Colonic mucosa (tissue), 4 donors: ENCODE results near the gene CDH12. TPM values are rescaled to one million over a fixed set of nuclear protein-coding genes. Genes with fewer than 3 reads are reported as not detected.

Source experiments
- DNase-seq: peaks from one replicate; pipeline ENCODE4 v3.0.0-alpha.2; 2020
- H3K27ac ChIP-seq: fragments of 200-600 bp; one replicate; pipeline ENCODE4 v1.8.0; 2021
- H3K27me3 ChIP-seq: fragments of 200-600 bp; one replicate; pipeline ENCODE4 v1.8.0; 2021
- H3K36me3 ChIP-seq: fragments of 200-600 bp; one replicate; pipeline ENCODE4 v1.8.0; 2021
- H3K4me1 ChIP-seq: fragments of 200-600 bp; one replicate; pipeline ENCODE4 v1.8.0; 2021; ENCODE audit warnings: mild to moderate bottlenecking
- H3K4me3 ChIP-seq: fragments of 200-600 bp; one replicate; pipeline ENCODE4 v1.8.0; 2021
- H3K9ac ChIP-seq, 2 donors: one replicate each; pipeline ENCODE4 v1.7.0; 2013; ENCODE audit warnings: control low read depth in 2 of 2, low read depth in 2 of 2, low read length in 2 of 2
- H3K9me3 ChIP-seq: fragments of 200-600 bp; one replicate; pipeline ENCODE4 v1.8.0; 2021
- intact Hi-C: fragments of 100-400 bp; cut with DNase I; formaldehyde crosslinking; loops from one replicate; pipeline ENCODE4 v1.14.1; 2022
- total RNA-seq, 2 donors: library from RNA; stranded (reverse); fragmentation: NEBNext Ultra II Directional in 1 of 2; extraction: Animal tissue kit (Norgen Biotek cat#: 25700) in 1 of 2; gene quantifications; one replicate each; pipeline ENCODE4 v1.2.1, GENCODE V29; 2021
- TF ChIP-seq, protein P1 (sequence below): fragments of 200-600 bp; IDR thresholded peaks from one replicate; pipeline ENCODE4 v1.8.0; 2022; ENCODE audit warnings: antibody characterized with exemption, mild to moderate bottlenecking
- donor health status: healthy.
- donor health status: DM: no; HTN: no; CAD: no.
- donor health status: DM: no; HTN: no; CAD: no.

The CDH12 gene
- total RNA-seq, 2 donors from 2014 or later: not detected

DNA sequence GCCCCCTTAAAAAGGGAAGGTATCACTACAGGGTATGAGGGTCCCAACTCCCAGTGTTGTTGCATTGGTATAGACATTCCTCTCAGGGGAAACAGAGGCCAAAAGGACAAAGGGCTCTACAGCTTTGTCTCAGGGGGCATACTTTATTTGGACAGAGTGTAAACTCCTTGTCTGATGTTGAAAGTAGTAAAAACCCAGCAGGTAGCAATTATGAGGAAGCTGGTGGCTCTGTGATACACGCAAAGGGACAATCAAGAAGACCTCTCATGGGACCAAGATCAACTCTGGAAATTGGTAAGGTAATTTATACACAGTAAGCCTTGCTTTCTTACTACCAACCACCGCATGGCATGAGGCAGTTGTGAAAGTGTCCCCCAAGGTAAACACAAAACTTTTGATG is 764.6 kb downstream of the CDH12 start:
- no peaks in the 10 kb centered on the region for H3K36me3 ChIP-seq
- H3K4me3 ChIP-seq: no peak overlapping the region
- TF ChIP-seq, protein P1, sequence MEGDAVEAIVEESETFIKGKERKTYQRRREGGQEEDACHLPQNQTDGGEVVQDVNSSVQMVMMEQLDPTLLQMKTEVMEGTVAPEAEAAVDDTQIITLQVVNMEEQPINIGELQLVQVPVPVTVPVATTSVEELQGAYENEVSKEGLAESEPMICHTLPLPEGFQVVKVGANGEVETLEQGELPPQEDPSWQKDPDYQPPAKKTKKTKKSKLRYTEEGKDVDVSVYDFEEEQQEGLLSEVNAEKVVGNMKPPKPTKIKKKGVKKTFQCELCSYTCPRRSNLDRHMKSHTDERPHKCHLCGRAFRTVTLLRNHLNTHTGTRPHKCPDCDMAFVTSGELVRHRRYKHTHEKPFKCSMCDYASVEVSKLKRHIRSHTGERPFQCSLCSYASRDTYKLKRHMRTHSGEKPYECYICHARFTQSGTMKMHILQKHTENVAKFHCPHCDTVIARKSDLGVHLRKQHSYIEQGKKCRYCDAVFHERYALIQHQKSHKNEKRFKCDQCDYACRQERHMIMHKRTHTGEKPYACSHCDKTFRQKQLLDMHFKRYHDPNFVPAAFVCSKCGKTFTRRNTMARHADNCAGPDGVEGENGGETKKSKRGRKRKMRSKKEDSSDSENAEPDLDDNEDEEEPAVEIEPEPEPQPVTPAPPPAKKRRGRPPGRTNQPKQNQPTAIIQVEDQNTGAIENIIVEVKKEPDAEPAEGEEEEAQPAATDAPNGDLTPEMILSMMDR: no peak
- no peak overlapping the region for H3K9ac ChIP-seq
- H3K9me3 ChIP-seq: no peaks in the 10 kb centered on the region
- H3K4me1 ChIP-seq: no peaks in the 10 kb centered on the region
- H3K27me3 ChIP-seq: no peaks in the 10 kb centered on the region
- intact Hi-C loops: no loop called here
- H3K27ac ChIP-seq: no peak overlapping the region
- DNase-seq: no peak

DNA sequence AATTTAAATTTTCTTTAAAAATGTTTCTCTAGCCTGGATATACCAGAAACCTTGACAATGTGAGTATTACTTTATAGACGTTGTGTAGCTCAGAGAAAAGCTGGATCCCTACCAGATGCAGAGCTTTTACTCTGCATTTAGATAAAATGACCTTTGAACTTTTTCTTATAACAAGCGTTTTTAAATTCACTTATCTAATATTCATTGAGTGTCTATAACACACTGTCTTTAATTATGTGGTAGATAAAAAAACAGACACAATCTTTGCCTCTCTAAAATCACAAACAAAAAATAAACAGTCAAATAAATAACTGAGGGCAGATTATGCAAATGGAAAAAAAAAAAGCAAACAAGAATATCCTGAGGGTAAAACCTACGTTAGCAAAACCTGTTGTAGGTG is 773.6 kb downstream of the CDH12 start:
- DNase-seq: no peak
- intact Hi-C loops: no loop called here
- Histone ChIP-seq H3K36me3 (no peaks in the 10 kb centered on the region), H3K4me1 (no peaks in the 10 kb centered on the region), H3K27ac (no peak overlapping the region), H3K27me3 (no peaks in the 10 kb centered on the region), H3K9ac (no peak overlapping the region), H3K9me3 (no peaks in the 10 kb centered on the region), H3K4me3 (no peak overlapping the region)
- TF ChIP-seq, protein P1: no peak

DNA sequence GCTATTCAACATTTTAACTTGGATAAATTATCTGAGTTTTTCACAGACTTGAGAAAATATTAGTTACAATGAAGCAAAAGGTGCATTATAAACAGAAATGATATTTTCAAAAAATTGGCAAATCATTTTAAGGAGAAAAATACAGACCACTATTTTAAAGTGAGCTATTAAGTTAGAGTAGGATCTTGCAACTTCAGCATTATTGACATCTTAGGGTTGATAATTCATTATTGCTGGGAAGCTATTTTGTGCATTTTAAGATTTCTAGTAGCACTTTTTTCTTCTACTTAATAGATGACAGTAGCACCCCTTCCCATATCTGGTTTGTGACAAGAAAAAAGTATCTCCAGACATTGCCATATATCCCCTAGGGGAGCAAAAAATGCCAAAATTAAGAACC is 774.1 kb downstream of the CDH12 start:
- no peak overlapping the region for H3K27ac ChIP-seq
- no peak overlapping the region for H3K4me3 ChIP-seq
- no peak for DNase-seq
- H3K27me3 ChIP-seq: no peaks in the 10 kb centered on the region
- intact Hi-C loops: no loop called here
- no peaks in the 10 kb centered on the region for H3K4me1 ChIP-seq
- H3K9ac ChIP-seq: no peak overlapping the region
- no peaks in the 10 kb centered on the region for H3K9me3 ChIP-seq
- H3K36me3 ChIP-seq: no peaks in the 10 kb centered on the region
- TF ChIP-seq, protein P1: no peak

DNA sequence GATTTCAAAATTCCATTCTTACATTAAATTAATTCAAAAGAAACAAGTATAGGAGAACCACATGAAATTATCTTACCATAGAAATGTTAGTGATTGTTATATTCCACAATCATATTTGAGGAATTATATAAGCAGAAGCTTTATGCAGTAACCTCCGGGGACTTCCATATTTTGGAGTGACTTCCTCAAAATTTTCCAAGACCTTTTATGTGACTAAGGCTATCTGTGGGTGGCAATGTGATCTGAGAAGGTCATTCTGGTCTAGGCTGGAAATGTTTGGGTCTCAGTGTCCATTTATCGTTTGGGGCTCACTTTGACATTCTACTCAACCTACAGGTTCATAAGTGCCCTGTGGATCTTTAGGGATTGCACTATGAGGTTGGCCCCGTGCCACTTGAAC is 776.6 kb downstream of the CDH12 start:
- TF ChIP-seq, protein P1: no peak
- H3K4me1 ChIP-seq: no peaks in the 10 kb centered on the region
- H3K4me3 ChIP-seq: no peak overlapping the region
- intact Hi-C loops: no loop called here
- H3K9ac ChIP-seq: no peak overlapping the region
- H3K9me3 ChIP-seq: no peaks in the 10 kb centered on the region
- DNase-seq: no peak
- H3K27me3 ChIP-seq: no peaks in the 10 kb centered on the region
- no peak overlapping the region for H3K27ac ChIP-seq
- H3K36me3 ChIP-seq: no peaks in the 10 kb centered on the region

DNA sequence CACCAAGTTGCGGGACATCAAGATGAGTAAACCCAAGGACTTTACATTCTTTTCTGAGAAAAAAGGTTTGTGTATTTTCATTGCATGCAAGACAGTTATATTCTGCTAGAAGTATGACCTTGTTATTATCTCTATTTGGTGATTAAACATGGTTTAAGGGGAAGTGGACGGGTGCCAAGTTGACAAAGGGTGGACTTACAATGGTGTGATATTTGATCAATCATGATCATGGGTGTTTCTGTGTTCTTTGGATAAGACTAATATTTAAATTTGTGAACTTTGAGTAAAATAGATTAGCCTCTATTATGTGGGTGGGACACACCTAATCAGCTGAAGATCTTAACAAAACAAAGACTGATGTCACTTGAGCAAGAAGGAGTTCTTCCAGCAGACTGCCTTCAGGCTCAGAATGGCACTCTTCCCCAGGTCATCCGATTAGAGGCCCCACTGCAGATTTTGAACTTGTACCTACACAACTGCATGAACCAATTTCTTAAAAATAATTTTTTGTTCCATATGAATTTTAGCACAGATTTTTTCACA is 782.9 kb downstream of the CDH12 start:
- intact Hi-C loops: no loop called here
- Histone ChIP-seq H3K27me3 (no peaks in the 10 kb centered on the region), H3K9me3 (no peaks in the 10 kb centered on the region), H3K27ac (no peak overlapping the region), H3K4me3 (no peak overlapping the region), H3K9ac (no peak overlapping the region), H3K36me3 (no peaks in the 10 kb centered on the region), H3K4me1 (no peaks in the 10 kb centered on the region)
- no peak for DNase-seq
- TF ChIP-seq, protein P1: no peak
